ENCODE results near the gene SH3D19.
A peak's percentile ranks its signal among the peaks of the same experiment; 100 is the strongest.
"Not testable (repeated sequence)": the region's sequence is repeated elsewhere in the genome, so short reads cannot be mapped to it uniquely, and the experiment has no call there.

Gene SH3D19

GRCh38 chr4:151319490-151319889, 5.9 kb downstream of the SH3D19 start:
- no peak for DNase-seq

GRCh38 chr4:151318307-151319006, 6.9 kb downstream of the SH3D19 start:
- no peak for DNase-seq

GRCh38 chr4:151316645-151317044, 8.8 kb downstream of the SH3D19 start:
- DNase-seq = no peak

GRCh38 chr4:151315212-151315886, 10.1 kb downstream of the SH3D19 start:
- DNase-seq = no peak

GRCh38 chr4:151314479-151314878, 10.9 kb downstream of the SH3D19 start:
- no peak for DNase-seq

- no peak for DNase-seq
These were observed 11.4 kb downstream of the SH3D19 start for GRCh38 chr4:151314010-151314355.

- no peak for DNase-seq
These were observed 11.9 kb downstream of the SH3D19 start for GRCh38 chr4:151313306-151314009.

GRCh38 chr4:151310124-151310728, 15.2 kb downstream of the SH3D19 start:
- DNase-seq = no peak

- no peak for DNase-seq
These were observed 20.6 kb downstream of the SH3D19 start for GRCh38 chr4:151304755-151305154.

GRCh38 chr4:151304226-151304625, 21.2 kb downstream of the SH3D19 start:
- no peak for DNase-seq

GRCh38 chr4:151302432-151302831, 23.0 kb downstream of the SH3D19 start:
- no peak for DNase-seq

GRCh38 chr4:151297170-151297569, 28.2 kb downstream of the SH3D19 start:
- no peak for DNase-seq

GRCh38 chr4:151296227-151296626, 29.2 kb downstream of the SH3D19 start:
- no peak for DNase-seq

- no peak for DNase-seq
These were observed 30.4 kb downstream of the SH3D19 start for GRCh38 chr4:151294833-151295496.

GRCh38 chr4:151292038-151292437, 33.4 kb downstream of the SH3D19 start:
- DNase-seq = no peak

- DNase-seq = no peak
These were observed 33.9 kb downstream of the SH3D19 start for GRCh38 chr4:151291485-151291884.

GRCh38 chr4:151287409-151287808, 38.0 kb downstream of the SH3D19 start:
- no peak for DNase-seq

- DNase-seq = no peak
These were observed 40.7 kb downstream of the SH3D19 start for GRCh38 chr4:151284534-151285245.

GRCh38 chr4:151276787-151277562, 48.4 kb downstream of the SH3D19 start, which contains the start of gene PRSS48:
Gene PRSS48, plus strand, starts transcription at chr4:151277161. Its CDS starts 12 bp downstream, at chr4:151277173.
- peak; percentile 24 for DNase-seq

GRCh38 chr4:151268905-151269304, 56.5 kb downstream of the SH3D19 start:
- DNase-seq = not testable (repeated sequence)

GRCh38 chr4:151267822-151268535, 57.4 kb downstream of the SH3D19 start:
- DNase-seq = no peak

Data from CD4-positive, alpha-beta T cell treated with Interleukin-17A for 4 hours (primary cell).